Kidney (tissue), 14 donors: ENCODE measurements around the gene ACAD11. TPM values are rescaled to one million over a fixed set of nuclear protein-coding genes. Genes with fewer than 3 reads are reported as not detected.

Experiments used
- DNase-seq, 5 donors: peaks; one replicate each; pipeline ENCODE4 v3.0.0-alpha.2; 2013 to 2020
- FAIRE-seq: peaks from 2 replicates; lab custom pipeline; 2012; peaks lifted over from hg19 to GRCh38; lab: Jason Lieb, UNC
- H3K27ac ChIP-seq, 2 donors: one replicate each; pipeline ENCODE4 v1.7.0; 2013; ENCODE audit warnings: low read depth in 2 of 2, low read length in 2 of 2, inconsistent platforms in 1 of 2
- H3K27me3 ChIP-seq: one replicate; pipeline ENCODE4 v1.7.1; 2013; ENCODE audit warnings: low read length, inconsistent platforms; ENCODE audit not compliant: control insufficient read depth, insufficient read depth
- H3K36me3 ChIP-seq, 3 donors: one replicate each; pipeline versions ENCODE4 v1.7.0 to v1.7.1; 2013; ENCODE audit warnings: low read length in 3 of 3, control low read depth in 1 of 3, inconsistent platforms in 1 of 3; ENCODE audit not compliant: insufficient read depth in 3 of 3, control insufficient read depth in 2 of 3
- H3K4me1 ChIP-seq, 3 donors: one replicate each; pipeline versions ENCODE4 v1.7.0 to v1.7.1; 2013; ENCODE audit warnings: low read length in 3 of 3, inconsistent platforms in 1 of 3, low read depth in 1 of 3; ENCODE audit not compliant: control insufficient read depth in 2 of 3, insufficient read depth in 2 of 3
- H3K4me3 ChIP-seq, 3 donors: one replicate each; pipeline versions ENCODE4 v1.7.0 to v1.8.1; 2013; ENCODE audit warnings: low read length in 3 of 3, control low read depth in 1 of 3, inconsistent platforms in 1 of 3
- H3K9ac ChIP-seq, 3 donors: one replicate each; pipeline versions ENCODE4 v1.7.0 to v1.7.1; 2013; ENCODE audit warnings: low read length in 3 of 3, control low read depth in 1 of 3, inconsistent platforms in 1 of 3
- H3K9me3 ChIP-seq, 3 donors: one replicate each; pipeline versions ENCODE4 v1.7.0 to v1.7.1; 2013; ENCODE audit warnings: low read length in 3 of 3, control low read depth in 1 of 3, inconsistent platforms in 1 of 3; ENCODE audit not compliant: control insufficient read depth in 2 of 3, insufficient read depth in 1 of 3
- intact Hi-C: fragments of 100-400 bp; cut with DNase I; formaldehyde crosslinking; loops from one replicate; pipeline ENCODE4 v1.11.1; 2022
- polyA plus RNA-seq: library from polyadenylated mRNA; stranded (reverse); fragments of 350-450 nt; fragmentation: Illumina TruSeq; extraction: RNeasy Lipid Tissue Mini Kit (QIAGEN cat#74804); gene quantifications from one replicate; pipeline ENCODE4 v1.2.3, GENCODE V29; 2014; ENCODE audit warnings: low read depth, low replicate concordance; ENCODE audit not compliant: insufficient read depth
- total RNA-seq: library from RNA; stranded (reverse); fragmentation: NEBNext Ultra II Directional; extraction: Animal tissue kit (Norgen Biotek cat#: 25700); gene quantifications from one replicate; pipeline ENCODE4 v1.2.1, GENCODE V29; 2021
- TF ChIP-seq, protein P1 (sequence below): IDR thresholded peaks from 3 replicates; pipeline ENCODE4 v1.5.1; 2012; ENCODE audit warnings: mild to moderate bottlenecking, moderate library complexity, borderline replicate concordance; ENCODE audit not compliant: insufficient read depth; ENCODE audit errors: extremely low read depth
- donor health status: control.
- donor health status: control.
- donor health status: control.
- donor health status: control.
- donor health status: control.
- donor health status: DM: yes; HTN: yes; CAD: no.
- donor health status: Normal renal cell carcinoma (clear cell type).

Gene ACAD11
- total and polyA plus RNA-seq, 2 donors from 2014 or later = 21.4 to 47.7 TPM

- intact Hi-C loops = no loop called here
- H3K27ac ChIP-seq = no peak overlapping the region
- no peaks in the 10 kb centered on the region for H3K27me3 ChIP-seq
- FAIRE-seq = no peak
- peaks cover 0 to 22% (median 16%) of the 10 kb centered on the region in 3 donors for H3K36me3 ChIP-seq
- H3K4me3 ChIP-seq = no peak overlapping the region
- no peaks in the 10 kb centered on the region for H3K9me3 ChIP-seq
- H3K4me1 ChIP-seq = no peaks in the 10 kb centered on the region
- no peak overlapping the region for H3K9ac ChIP-seq
- TF ChIP-seq, protein P1, sequence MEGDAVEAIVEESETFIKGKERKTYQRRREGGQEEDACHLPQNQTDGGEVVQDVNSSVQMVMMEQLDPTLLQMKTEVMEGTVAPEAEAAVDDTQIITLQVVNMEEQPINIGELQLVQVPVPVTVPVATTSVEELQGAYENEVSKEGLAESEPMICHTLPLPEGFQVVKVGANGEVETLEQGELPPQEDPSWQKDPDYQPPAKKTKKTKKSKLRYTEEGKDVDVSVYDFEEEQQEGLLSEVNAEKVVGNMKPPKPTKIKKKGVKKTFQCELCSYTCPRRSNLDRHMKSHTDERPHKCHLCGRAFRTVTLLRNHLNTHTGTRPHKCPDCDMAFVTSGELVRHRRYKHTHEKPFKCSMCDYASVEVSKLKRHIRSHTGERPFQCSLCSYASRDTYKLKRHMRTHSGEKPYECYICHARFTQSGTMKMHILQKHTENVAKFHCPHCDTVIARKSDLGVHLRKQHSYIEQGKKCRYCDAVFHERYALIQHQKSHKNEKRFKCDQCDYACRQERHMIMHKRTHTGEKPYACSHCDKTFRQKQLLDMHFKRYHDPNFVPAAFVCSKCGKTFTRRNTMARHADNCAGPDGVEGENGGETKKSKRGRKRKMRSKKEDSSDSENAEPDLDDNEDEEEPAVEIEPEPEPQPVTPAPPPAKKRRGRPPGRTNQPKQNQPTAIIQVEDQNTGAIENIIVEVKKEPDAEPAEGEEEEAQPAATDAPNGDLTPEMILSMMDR = no peak
- no peak for DNase-seq
Observed at GRCh38 chr3:132629928-132630327, 29.7 kb downstream of the ACAD11 start.

DNA sequence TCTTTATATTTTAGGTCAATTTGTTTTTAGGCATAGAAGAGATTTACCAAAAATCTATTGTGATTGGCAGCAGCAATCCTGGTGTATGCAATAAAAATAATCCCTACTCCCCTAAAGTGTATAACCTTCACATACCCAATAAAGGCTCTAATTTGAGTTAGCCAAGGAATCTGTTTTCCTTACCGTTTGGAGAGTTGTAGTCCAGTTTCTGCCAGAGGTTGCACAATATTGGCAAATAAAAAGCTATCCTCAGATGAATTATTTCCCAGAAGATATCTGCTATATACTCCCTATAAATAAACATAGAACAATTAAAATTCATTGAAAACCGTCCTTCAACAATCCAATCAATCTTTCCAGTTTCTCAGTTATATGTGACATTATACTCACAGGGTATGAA is 31.5 kb downstream of the ACAD11 start:
- no peak overlapping the region for H3K9ac ChIP-seq
- peaks cover 0 to 25% (median 16%) of the 10 kb centered on the region in 3 donors for H3K36me3 ChIP-seq
- no peak overlapping the region for H3K27ac ChIP-seq
- TF ChIP-seq, protein P1 = no peak
- DNase-seq (no peak), FAIRE-seq (no peak)
- no peaks in the 10 kb centered on the region for H3K9me3 ChIP-seq
- H3K27me3 ChIP-seq = no peaks in the 10 kb centered on the region
- H3K4me3 ChIP-seq = no peak overlapping the region
- intact Hi-C loops = no loop called here
- no peaks in the 10 kb centered on the region for H3K4me1 ChIP-seq

DNA sequence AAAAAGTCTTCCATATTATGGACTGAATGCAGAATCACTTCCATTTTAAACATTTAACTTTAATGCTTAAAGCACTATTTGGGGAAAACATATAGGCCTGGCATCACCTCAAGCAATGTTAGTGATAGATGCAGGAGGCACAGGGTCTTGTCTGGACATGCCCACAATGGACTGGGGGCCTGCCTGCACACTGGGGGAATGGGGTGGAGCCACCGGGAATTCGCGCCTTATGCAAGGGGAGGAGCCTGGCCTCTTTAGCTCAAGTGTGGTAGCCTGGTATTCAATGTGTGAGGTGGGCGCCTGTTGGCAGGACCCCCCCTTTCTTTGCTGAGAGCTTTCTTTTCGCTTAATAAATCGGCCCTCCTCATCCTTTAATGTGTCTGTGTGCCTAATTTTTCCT is 32.7 kb downstream of the ACAD11 start:
- FAIRE-seq (no peak), DNase-seq (no peak)
- Histone ChIP-seq H3K4me1 (no peaks in the 10 kb centered on the region), H3K36me3 (peaks cover 0 to 25% (median 16%) of the 10 kb centered on the region in 3 donors), H3K27ac (no peak overlapping the region), H3K9ac (no peak overlapping the region), H3K9me3 (no peaks in the 10 kb centered on the region), H3K4me3 (no peak overlapping the region), H3K27me3 (no peaks in the 10 kb centered on the region)
- TF ChIP-seq, protein P1 = no peak
- intact Hi-C loops = no loop called here

DNA sequence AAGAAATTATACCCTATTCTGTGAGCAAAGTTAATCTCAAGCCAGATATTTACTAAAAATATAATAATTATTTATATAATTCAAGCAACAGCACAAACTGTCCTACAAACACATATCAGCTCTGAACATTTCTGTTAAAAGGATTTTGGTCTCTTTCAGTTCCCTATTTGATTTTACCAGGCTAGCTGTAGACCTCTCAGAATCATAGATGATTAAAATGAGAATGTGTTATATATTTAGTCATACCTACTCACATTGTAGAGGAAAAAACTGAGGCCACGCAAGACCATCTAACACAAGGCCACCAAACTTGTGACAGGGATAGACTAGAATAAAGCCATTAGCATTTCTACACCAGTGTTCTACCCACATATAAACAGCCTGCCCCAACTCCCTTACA is 34.0 kb downstream of the ACAD11 start:
- Histone ChIP-seq H3K27me3 (no peaks in the 10 kb centered on the region), H3K4me1 (no peaks in the 10 kb centered on the region), H3K36me3 (peaks cover 0 to 23% (median 16%) of the 10 kb centered on the region in 3 donors), H3K9me3 (no peaks in the 10 kb centered on the region), H3K27ac (no peak overlapping the region), H3K4me3 (no peak overlapping the region), H3K9ac (no peak overlapping the region)
- intact Hi-C loops = no loop called here
- no peak for DNase-seq
- FAIRE-seq = no peak
- TF ChIP-seq, protein P1 = no peak
